Measurements from ENCODE around the gene CRCP. TPM values are rescaled to one million over a fixed set of nuclear protein-coding genes. Genes with fewer than 3 reads are reported as not detected.

The CRCP gene
- total and polyA plus RNA-seq, 8 donors: 15.7 to 99.5 (median 28.2) TPM

- TF ChIP-seq CTCF (IDR thresholded peaks at IDR 0.05): no peak
- peak in 1 of 3 donors; percentile 48 for TF ChIP-seq POLR2AphosphoS5 (IDR thresholded peaks at IDR 0.05)
- TF ChIP-seq POLR2A (IDR thresholded peaks at IDR 0.05): no peak
- Histone ChIP-seq H3K9me3 (peaks cover 0 to 6% (median 0%) of the 10 kb centered on the region in 4 donors), H3K4me1 (no peaks in the 10 kb centered on the region), H3K4me3 (no peak overlapping the region), H3K27me3 (no peaks in the 10 kb centered on the region), H3K36me3 (no peaks in the 10 kb centered on the region), H3K27ac (peak overlapping the region in 3 of 5 donors; percentile 4 to 19 (median 14))
- intact Hi-C loops (cut with DNase I; ENCODE audit: low total_unique reads): no loop called here
- DNase-seq: peak in 1 of 2 donors; percentile 71
- 59 to 79% (median 70%) methylated on average over 2 of the region's 2 CpGs for WGBS, 5 donors
Observed at GRCh38 chr7:66183700-66184099, 69.1 kb downstream of the CRCP start.

DNA sequence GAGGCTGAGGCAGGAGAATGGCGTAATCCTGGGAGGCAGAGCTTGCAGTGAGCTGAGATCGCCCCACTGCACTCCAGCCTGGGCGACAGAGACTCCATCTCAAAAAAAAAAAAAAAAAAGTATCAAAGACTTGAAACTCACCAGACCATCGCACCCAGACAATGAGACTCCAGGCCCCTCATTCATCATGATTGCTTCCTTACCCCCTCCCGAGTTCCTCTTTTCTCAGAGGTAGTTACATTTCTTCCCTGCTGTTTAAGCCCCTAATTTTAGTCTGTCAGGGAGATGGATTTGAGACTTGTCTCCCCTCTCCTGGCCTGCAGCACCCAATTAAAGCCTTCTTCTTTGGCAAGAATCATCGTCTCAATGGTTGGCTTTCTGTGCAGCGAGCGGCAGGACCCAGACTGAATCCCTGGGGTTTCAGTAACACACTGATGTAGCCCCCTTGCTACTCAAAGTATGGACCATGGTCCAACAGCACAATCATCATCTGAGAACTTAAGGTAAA lies 71.1 kb downstream of the CRCP start:
- Histone ChIP-seq H3K27me3 (no peaks in the 10 kb centered on the region), H3K27ac (no peak overlapping the region), H3K36me3 (no peaks in the 10 kb centered on the region), H3K4me3 (no peak overlapping the region), H3K9me3 (peaks cover 0 to 6% (median 0%) of the 10 kb centered on the region in 4 donors), H3K4me1 (no peaks in the 10 kb centered on the region)
- WGBS, 5 donors: 89 to 95% (median 94%) methylated on average over 8 of the region's 8 CpGs
- TF ChIP-seq POLR2A (IDR thresholded peaks at IDR 0.05): no peak
- no peak for TF ChIP-seq EP300 (IDR thresholded peaks at IDR 0.05)
- no peak for TF ChIP-seq POLR2AphosphoS5 (IDR thresholded peaks at IDR 0.05)
- TF ChIP-seq CTCF (IDR thresholded peaks at IDR 0.05): no peak
- intact Hi-C loops (cut with DNase I; ENCODE audit: low total_unique reads): no loop called here
- DNase-seq: no peak

DNA sequence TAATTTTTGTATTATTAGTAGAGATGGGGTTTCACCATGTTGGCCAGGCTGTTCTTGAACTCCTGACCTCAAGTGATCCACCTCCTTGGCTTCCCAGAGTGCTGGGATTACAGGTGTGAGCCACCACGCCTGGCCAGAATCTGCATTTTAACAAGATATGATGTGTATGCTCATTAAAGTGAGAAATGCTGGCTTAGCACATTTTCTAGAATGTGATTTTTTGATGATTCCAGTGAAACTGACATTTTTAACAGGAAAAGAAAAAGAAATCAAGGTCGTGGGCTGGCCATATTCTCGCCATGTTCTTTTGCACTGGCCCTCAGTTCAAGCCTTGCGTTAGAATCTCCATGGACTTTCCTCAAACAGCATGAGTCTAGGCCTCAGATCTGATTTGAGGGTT lies 72.3 kb downstream of the CRCP start:
- Histone ChIP-seq H3K27me3 (no peaks in the 10 kb centered on the region), H3K4me3 (no peak overlapping the region), H3K9me3 (peaks cover 0 to 6% (median 0%) of the 10 kb centered on the region in 4 donors), H3K27ac (no peak overlapping the region), H3K36me3 (no peaks in the 10 kb centered on the region), H3K4me1 (no peaks in the 10 kb centered on the region)
- TF ChIP-seq POLR2A (IDR thresholded peaks at IDR 0.05) (no peak), CTCF (IDR thresholded peaks at IDR 0.05) (no peak), POLR2AphosphoS5 (IDR thresholded peaks at IDR 0.05) (no peak), EP300 (IDR thresholded peaks at IDR 0.05) (no peak)
- no peak for DNase-seq
- intact Hi-C loops (cut with DNase I; ENCODE audit: low total_unique reads): no loop called here
- 89 to 95% (median 93%) methylated on average over 4 of the region's 4 CpGs for WGBS, 5 donors

- Histone ChIP-seq H3K9me3 (peaks cover 0 to 6% (median 0%) of the 10 kb centered on the region in 4 donors), H3K27me3 (no peaks in the 10 kb centered on the region), H3K4me3 (no peak overlapping the region), H3K4me1 (no peaks in the 10 kb centered on the region), H3K36me3 (no peaks in the 10 kb centered on the region), H3K27ac (no peak overlapping the region)
- peak in 1 of 2 donors; percentile 46 for DNase-seq
- TF ChIP-seq POLR2AphosphoS5 (IDR thresholded peaks at IDR 0.05): peak in 1 of 3 donors; percentile 39
- no peak for TF ChIP-seq CTCF (IDR thresholded peaks at IDR 0.05)
- intact Hi-C loops (cut with DNase I; ENCODE audit: low total_unique reads): no loop called here
- WGBS, 5 donors: 26 to 46% (median 29%) methylated on average over 1 of the region's 1 CpG
Observed at GRCh38 chr7:66187905-66188304, 73.3 kb downstream of the CRCP start.

Measured in stomach (tissue), 9 donors.